GM21367 (cell line): ENCODE measurements around the gene PDIK1L.

ENCODE experiments used
- ATAC-seq: cut with Tn5 transposase; IDR thresholded peaks from one replicate; pipeline ENCODE4 v1.9.1; 2021; ENCODE audit not compliant: unreplicated experiment

Gene PDIK1L

GRCh38 chr1:26153966-26154532 is 42.4 kb downstream of the PDIK1L start:
- ATAC-seq, result no peak

GRCh38 chr1:26154750-26155149 is 43.1 kb downstream of the PDIK1L start:
- no peak for ATAC-seq

GRCh38 chr1:26155370-26156284 is 44.0 kb downstream of the PDIK1L start:
- no peak for ATAC-seq

GRCh38 chr1:26156285-26157038 is 44.8 kb downstream of the PDIK1L start:
- ATAC-seq, result no peak

- ATAC-seq, result no peak
These were observed 46.8 kb downstream of the PDIK1L start for GRCh38 chr1:26158271-26158907.

GRCh38 chr1:26158908-26159742 is 47.5 kb downstream of the PDIK1L start, which contains the start of gene FAM110D:
FAM110D (plus strand) TSS chr1:26159079; CDS start chr1:26161292, 2,213 bp downstream.
- ATAC-seq, result no peak

- ATAC-seq, result no peak
These were observed 48.1 kb downstream of the PDIK1L start for GRCh38 chr1:26159743-26160039.

GRCh38 chr1:26160527-26161414 is 49.1 kb downstream of the PDIK1L start:
- ATAC-seq, result no peak

- no peak for ATAC-seq
These were observed 50.0 kb downstream of the PDIK1L start for GRCh38 chr1:26161415-26162219.

- ATAC-seq, result no peak
These were observed 50.6 kb downstream of the PDIK1L start for GRCh38 chr1:26162220-26162709.

GRCh38 chr1:26163684-26164035 is 52.0 kb downstream of the PDIK1L start:
- ATAC-seq, result no peak

GRCh38 chr1:26164036-26164860 is 52.6 kb downstream of the PDIK1L start:
- ATAC-seq, result no peak

GRCh38 chr1:26164861-26165842 is 53.5 kb downstream of the PDIK1L start:
- no peak for ATAC-seq

GRCh38 chr1:26166719-26167281 is 55.2 kb downstream of the PDIK1L start:
- ATAC-seq, result no peak

GRCh38 chr1:26168410-26169197 is 57.0 kb downstream of the PDIK1L start, which contains the start of gene C1orf232:
C1orf232 (minus strand) TSS chr1:26168963; CDS start chr1:26168499, 464 bp downstream.
- ATAC-seq, result no peak
